Endodermal cell (in vitro differentiated cells): ENCODE results near the gene FOXB1. TPM values are rescaled to one million over a fixed set of nuclear protein-coding genes. Genes with fewer than 3 reads are reported as not detected.

ENCODE experiments used
- DNase-seq: peaks from one replicate; pipeline ENCODE4 v3.0.0-alpha.2; 2017
- H3K27ac ChIP-seq: 2 replicates; pipeline ENCODE4 v1.5.1; 2013; ENCODE audit warnings: mild to moderate bottlenecking, low read depth, low read length, moderate library complexity
- H3K27me3 ChIP-seq: 2 replicates; pipeline ENCODE4 v1.6.1; 2013; ENCODE audit warnings: mild to moderate bottlenecking, low read length, moderate library complexity; ENCODE audit not compliant: insufficient read depth, control insufficient read depth, poor library complexity, severe bottlenecking
- H3K36me3 ChIP-seq: 2 replicates; pipeline ENCODE4 v1.7.0; 2013; ENCODE audit warnings: mild to moderate bottlenecking, low read length, moderate library complexity; ENCODE audit not compliant: control insufficient read depth, insufficient read depth
- H3K4me1 ChIP-seq: one replicate; pipeline ENCODE4 v1.7.0; 2013; ENCODE audit warnings: low read length; ENCODE audit not compliant: control insufficient read depth, insufficient read depth
- H3K4me3 ChIP-seq: 2 replicates; pipeline ENCODE4 v1.5.1; 2013; ENCODE audit warnings: mild to moderate bottlenecking, low read length, moderate library complexity
- H3K9ac ChIP-seq: 2 replicates; pipeline ENCODE4 v1.6.1; 2013; ENCODE audit warnings: mild to moderate bottlenecking, low read length, moderate library complexity; ENCODE audit not compliant: poor library complexity, severe bottlenecking; ENCODE audit errors: extremely low read depth
- H3K9me3 ChIP-seq: 2 replicates; pipeline ENCODE4 v1.6.1; 2013; ENCODE audit warnings: mild to moderate bottlenecking, low read length, moderate library complexity; ENCODE audit not compliant: control insufficient read depth
- H3K27ac Mint-ChIP-seq: 2 replicates; pipeline ENCODE4 v1.8.0; 2020; ENCODE audit warnings: mixed read lengths
- H3K27me3 Mint-ChIP-seq: 2 replicates; pipeline ENCODE4 v1.8.0; 2021; ENCODE audit warnings: mild to moderate bottlenecking, mixed read lengths; ENCODE audit not compliant: insufficient read depth
- H3K36me3 Mint-ChIP-seq: 2 replicates; pipeline ENCODE4 v1.8.0; 2020; ENCODE audit warnings: low read depth, mixed read lengths
- H3K4me1 Mint-ChIP-seq: 2 replicates; pipeline ENCODE4 v1.8.0; 2020; ENCODE audit warnings: mixed read lengths
- H3K4me3 Mint-ChIP-seq: 2 replicates; pipeline ENCODE4 v1.8.0; 2020; ENCODE audit warnings: mild to moderate bottlenecking, moderate library complexity, mixed read lengths
- H3K9me3 Mint-ChIP-seq: 2 replicates; pipeline ENCODE4 v1.8.0; 2020; ENCODE audit warnings: mild to moderate bottlenecking, mixed read lengths
- CTCF ChIP-seq: fragments of 200-600 bp; sonication (generic); conservative IDR thresholded peaks from 2 replicates; pipeline ENCODE4 v1.5.0; 2021; ENCODE audit warnings: antibody characterized with exemption, mild to moderate bottlenecking
- WGBS, 2 experiments: methylation state at CpG; one replicate each; pipeline versions ENCODE4 v1.1.5 to v1.1.7; 2013; ENCODE audit warnings: missing lambda C conversion rate in 2 of 2, mixed read lengths in 1 of 2; ENCODE audit not compliant: insufficient coverage in 1 of 2, insufficient read length in 1 of 2; 5-methylcytosine and 5-hydroxymethylcytosine counted together
- total RNA-seq, 2 donors: library from RNA; stranded (reverse); fragmentation: NEBNext Ultra II Directional in 1 of 2; extraction: Animal tissue kit (Norgen Biotek cat#: 25700) in 1 of 2; gene quantifications; 2 replicates in 1 of 2; 3 replicates in 1 of 2; pipeline ENCODE4 v1.2.1, GENCODE V29; 2021

FOXB1 gene
- total RNA-seq, 2 donors from 2014 or later: 0.73 TPM; not detected in 1

- no peak for TF ChIP-seq CTCF
- WGBS, 2 experiments: 77 to 87% methylated on average over 2 of the region's 2 CpGs
These were observed 22.4 kb downstream of the FOXB1 start for GRCh38 chr15:60026555-60026954.

GRCh38 chr15:60035344-60035743, 31.2 kb downstream of the FOXB1 start:
- no peak overlapping the region for H3K27ac Mint-ChIP-seq
- no peak overlapping the region for H3K4me3 Mint-ChIP-seq
- H3K36me3 ChIP-seq: no peaks in the 10 kb centered on the region
- no peak overlapping the region for H3K9ac ChIP-seq
- peaks cover 4% of the 10 kb centered on the region for H3K9me3 ChIP-seq
- WGBS, 2 experiments: 78 to 100% methylated on average over 1 of the region's 3 CpGs
- no peaks in the 10 kb centered on the region for H3K36me3 Mint-ChIP-seq
- peaks cover 20% of the 10 kb centered on the region for H3K27me3 Mint-ChIP-seq
- no peak overlapping the region for H3K27ac ChIP-seq
- H3K4me3 ChIP-seq: no peak overlapping the region
- H3K4me1 ChIP-seq: peaks cover 4% of the 10 kb centered on the region
- no peak for DNase-seq
- no peak for TF ChIP-seq CTCF
- H3K4me1 Mint-ChIP-seq: peaks cover 19% of the 10 kb centered on the region
- H3K27me3 ChIP-seq: peaks cover 19% of the 10 kb centered on the region
- H3K9me3 Mint-ChIP-seq: no peaks in the 10 kb centered on the region

More at GRCh38 chr15:60026555-60026954, 22.4 kb downstream of the FOXB1 start:
- Mint-ChIP-seq H3K27me3 (peaks cover 3% of the 10 kb centered on the region), H3K27ac (no peak overlapping the region), H3K9me3 (no peaks in the 10 kb centered on the region), H3K36me3 (no peaks in the 10 kb centered on the region), H3K4me1 (peaks cover 26% of the 10 kb centered on the region), H3K4me3 (no peak overlapping the region)
- no peak overlapping the region for H3K4me3 ChIP-seq
- no peak for DNase-seq
- H3K4me1 ChIP-seq: no peaks in the 10 kb centered on the region
- H3K27ac ChIP-seq: no peak overlapping the region
- no peak overlapping the region for H3K9ac ChIP-seq
- peaks cover 6% of the 10 kb centered on the region for H3K27me3 ChIP-seq
- peaks cover under 1% of the 10 kb centered on the region for H3K9me3 ChIP-seq
- H3K36me3 ChIP-seq: no peaks in the 10 kb centered on the region

GRCh38 chr15:60039316-60039715, 35.2 kb downstream of the FOXB1 start:
- H3K9me3 Mint-ChIP-seq: no peaks in the 10 kb centered on the region
- H3K27me3 ChIP-seq: peaks cover 14% of the 10 kb centered on the region
- H3K27ac Mint-ChIP-seq: no peak overlapping the region
- no peak overlapping the region for H3K9ac ChIP-seq
- H3K27me3 Mint-ChIP-seq: peaks cover 32% of the 10 kb centered on the region
- no peak overlapping the region for H3K4me3 Mint-ChIP-seq
- no peaks in the 10 kb centered on the region for H3K36me3 Mint-ChIP-seq
- WGBS, 2 experiments: 80 to 86% methylated on average over 2 to 3 of the region's 3 CpGs
- peaks cover 27% of the 10 kb centered on the region for H3K4me1 Mint-ChIP-seq
- H3K27ac ChIP-seq: no peak overlapping the region
- no peaks in the 10 kb centered on the region for H3K36me3 ChIP-seq
- no peaks in the 10 kb centered on the region for H3K9me3 ChIP-seq
- no peak for TF ChIP-seq CTCF
- no peaks in the 10 kb centered on the region for H3K4me1 ChIP-seq
- H3K4me3 ChIP-seq: no peak overlapping the region
- DNase-seq: no peak
